GM18502 (cell line): ENCODE data around the gene STOML3.

Experiments used
- ATAC-seq: cut with Tn5 transposase; IDR thresholded peaks from one replicate; pipeline ENCODE4 v1.9.1; 2021; ENCODE audit warnings: mild to moderate bottlenecking; ENCODE audit not compliant: unreplicated experiment, poor library complexity

Gene STOML3

DNA sequence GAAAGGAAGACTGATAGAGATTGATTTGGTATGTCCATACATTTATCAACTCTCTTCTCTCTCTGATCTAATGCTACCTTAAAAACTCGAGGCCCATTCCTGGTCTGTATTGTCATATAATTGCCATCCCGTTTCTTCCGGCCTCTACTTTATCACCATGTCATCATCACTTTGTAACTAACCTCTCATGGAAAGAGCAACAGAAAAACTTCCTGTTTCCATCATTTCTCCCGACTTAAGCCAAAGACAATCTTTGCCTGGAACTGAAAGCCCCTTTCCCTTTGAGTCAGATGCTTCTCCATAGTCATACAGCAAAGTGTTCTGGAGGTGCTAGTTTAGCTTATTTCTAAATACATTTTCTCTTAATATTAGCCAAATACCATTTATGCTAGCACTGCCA lies 2.8 kb upstream of the STOML3 start:
- ATAC-seq, result no peak

DNA sequence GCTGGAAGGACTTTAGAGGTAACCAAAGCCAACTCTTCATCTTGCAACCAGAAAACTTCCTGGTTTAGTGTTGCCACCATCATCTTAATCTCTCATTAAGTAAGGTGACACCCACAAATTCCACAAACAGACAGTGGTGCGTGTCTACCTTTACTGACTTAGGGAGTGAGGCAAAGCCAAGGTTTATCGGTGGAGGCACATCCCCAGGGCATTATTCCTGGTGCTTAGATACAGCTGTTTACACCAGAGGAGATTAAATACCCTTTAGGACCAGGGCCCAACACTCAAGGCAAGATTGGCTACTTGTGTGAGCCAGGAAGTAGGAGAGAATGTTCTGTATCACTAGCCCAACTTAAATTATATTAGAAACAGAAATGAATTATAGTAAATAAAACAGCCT lies 9.5 kb downstream of the STOML3 start:
- no peak for ATAC-seq

DNA sequence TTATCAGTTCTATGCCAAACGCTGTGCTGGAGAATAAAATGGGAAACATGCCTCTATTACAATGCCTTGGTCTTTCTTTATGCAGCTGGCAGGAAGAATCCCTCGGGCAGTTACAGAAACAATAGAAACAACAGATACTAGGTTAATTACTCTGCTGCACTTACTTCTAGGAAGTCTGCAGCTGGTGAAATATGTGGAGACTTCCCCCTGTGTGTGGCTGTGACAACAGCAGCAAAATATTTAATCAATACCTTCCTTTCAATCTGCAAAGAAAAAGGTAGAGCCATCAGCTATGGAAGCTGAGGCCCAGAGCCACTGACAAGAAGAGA lies 9.9 kb downstream of the STOML3 start:
- ATAC-seq, result no peak

DNA sequence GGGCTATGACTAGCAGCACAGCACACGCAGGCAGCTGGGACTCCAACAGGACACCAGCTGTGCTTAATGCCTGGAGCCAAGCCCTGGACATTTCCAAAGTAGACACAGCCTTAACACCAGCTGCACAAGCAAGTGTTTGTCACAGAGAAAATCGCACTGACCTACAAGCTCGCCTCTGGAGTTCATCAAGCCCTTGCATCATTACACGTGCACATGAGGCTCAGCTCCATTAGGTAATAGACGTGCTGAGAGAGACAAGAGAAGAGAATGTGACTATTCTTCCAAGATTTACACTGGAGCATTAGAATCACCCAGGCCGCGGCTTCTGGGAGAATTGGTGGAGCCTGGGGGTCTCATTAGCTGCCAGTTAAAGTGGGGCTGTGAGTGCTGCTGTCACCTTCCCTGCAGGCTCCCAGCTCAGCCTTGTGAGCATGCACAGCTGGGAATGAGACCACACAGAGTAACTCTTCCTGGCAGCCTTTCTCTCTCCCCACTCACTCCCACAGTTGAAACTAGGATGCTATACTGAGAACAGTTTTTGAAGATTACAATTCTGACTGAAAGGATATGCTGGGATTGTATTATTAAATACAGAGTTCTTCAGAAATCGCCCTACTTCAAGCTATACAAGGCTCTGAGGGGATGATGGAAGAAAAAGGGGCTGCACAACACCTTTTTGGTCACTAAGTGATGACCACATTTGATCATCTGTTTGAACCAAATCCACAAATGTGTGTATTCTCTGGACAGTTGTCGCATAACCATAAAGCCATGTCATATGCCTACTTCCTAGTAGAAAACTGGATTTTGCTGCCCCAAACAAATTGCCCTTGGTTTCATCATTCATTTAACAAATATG lies 10.5 kb downstream of the STOML3 start:
- no peak for ATAC-seq

DNA sequence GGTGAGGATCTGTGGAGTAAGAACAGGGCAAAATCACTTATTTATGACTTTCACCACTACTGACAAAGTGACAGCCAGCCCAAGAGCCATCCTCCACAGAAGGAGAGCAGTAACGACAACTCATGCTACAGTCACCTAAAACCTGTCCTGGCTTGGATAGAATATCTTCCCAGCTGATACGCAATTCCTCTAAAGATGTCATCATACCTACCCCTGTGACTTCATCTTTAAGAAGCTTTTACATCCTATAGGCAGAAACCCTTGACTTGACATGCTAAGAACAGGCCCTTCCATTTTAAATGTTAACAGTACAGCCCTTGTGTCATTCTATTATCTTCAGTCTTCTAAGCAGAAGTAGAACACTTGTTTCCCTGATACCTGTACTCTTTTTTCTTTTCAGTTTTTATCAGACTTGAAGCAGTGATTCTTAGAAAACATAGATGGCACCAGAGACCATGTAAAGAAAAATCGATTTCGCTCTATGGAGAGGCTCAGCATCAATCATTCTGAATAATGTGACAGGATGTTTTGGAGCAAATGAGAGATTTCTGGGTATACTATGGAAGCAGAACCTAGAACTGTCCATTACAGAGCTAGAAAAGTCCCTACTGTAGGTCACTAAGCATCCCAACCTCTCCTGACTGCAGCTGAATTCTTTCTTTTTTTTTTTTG lies 20.1 kb downstream of the STOML3 start:
- ATAC-seq, result no peak

DNA sequence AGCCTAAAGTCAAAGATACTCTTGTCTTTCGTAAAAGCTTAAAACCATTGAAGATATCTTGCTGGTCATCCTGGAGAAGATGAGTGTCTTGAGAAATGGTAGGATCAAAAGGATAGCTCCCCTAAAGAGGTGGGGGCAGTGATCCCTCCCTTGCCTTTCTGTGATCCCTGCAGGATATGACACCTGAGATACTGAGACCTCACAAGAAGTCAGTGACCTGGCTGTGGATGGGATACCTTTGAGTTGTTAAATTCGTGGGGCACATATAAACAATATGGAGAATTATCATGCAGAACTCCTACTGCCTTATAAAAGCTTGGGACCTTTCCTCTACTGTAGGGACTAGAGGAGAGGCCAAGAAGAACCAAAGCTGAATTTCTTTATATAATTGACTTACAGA lies 21.4 kb downstream of the STOML3 start:
- no peak for ATAC-seq

DNA sequence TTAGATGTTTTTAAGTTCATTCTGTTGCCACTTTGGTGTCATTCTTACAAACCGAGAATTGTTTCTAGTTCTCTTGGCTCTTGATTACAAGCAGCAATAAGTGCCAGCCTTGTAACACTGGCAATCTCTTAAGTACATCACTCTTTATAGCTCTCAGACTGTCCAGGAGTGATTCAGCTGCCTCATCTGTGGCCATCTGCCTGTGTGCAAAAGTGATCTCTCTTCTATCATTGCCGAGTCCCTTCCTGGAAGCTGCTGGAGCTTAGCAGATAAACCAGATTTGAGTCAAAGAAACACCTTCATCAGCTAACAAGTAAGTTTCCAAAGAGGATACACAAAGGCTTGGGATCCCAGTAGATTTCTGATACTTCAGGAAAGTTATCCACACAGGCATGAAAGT lies 23.2 kb downstream of the STOML3 start:
- no peak for ATAC-seq

DNA sequence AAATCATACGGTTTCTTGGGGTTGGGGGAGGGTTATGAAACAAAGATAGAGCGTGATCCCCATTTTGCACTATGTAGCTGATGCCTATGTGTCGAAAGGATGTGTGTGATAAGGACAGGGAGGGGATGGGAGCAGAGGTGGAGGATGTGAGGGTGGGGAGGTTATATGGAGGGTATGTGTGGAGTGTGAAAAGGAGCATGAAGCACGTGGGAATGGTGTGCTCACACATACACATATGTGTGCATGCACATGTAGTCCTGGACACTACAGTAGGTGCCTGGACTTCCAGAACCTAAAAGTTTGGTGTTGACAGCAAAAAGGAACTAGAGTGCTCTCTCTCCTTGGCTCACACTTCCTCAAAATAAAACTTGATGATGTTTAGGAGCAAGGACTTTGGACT lies 25.4 kb downstream of the STOML3 start:
- ATAC-seq, result no peak

DNA sequence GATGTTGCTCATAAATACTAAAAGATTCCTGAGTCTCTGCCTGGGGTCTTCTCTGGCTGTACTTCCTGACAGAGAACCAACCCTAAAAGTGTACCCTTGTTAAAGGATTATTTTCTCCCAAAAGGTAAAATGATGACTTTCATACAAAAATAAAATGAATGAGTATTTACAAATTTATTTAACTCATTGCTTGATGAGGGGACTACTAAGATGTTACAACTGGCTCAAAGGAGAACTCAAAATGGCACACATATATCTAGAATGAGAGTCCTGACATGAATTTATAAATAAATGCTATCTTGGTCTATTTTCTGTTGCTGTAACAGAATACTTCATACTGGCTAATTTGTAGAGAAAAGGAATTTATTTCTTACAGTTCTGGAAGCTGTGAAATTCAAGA lies 30.5 kb downstream of the STOML3 start:
- ATAC-seq, result no peak

DNA sequence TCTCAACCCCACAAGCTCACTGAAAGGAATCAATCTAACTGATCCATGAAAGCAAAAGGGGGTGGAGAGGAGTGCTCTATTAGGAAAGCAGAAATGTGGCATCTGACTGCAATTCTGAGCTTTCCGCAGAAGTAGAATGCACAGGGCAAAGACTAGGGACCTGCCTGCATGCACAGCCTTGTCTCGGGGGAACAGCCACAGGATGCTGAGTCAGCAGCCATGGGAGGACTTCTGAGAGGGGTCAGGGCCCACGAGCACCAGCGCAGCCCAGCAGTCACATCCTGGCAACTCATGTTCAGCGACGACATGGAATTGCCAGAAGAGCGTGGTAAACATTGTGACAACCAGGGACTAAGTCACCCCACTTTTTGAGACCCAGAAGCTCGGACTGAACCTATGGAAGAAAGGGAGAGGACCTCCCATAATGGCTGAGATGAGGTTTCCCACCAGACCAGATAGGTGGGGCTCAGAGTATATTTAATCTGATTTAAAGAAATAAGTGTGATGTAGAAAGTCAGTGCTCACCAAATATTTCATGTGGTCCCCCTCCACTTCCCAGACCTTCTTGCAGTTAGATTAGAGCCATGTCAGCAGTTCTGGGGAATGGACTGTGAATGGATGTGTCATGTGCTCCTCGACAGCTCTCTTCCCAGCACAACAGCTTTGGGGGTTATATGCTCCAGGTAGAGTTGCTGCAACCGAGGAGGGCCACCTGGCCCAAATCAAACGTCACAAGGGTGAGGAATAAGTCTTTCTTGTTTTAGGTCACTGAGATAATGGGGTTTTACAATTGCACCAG lies 32.6 kb downstream of the STOML3 start:
- no peak for ATAC-seq

DNA sequence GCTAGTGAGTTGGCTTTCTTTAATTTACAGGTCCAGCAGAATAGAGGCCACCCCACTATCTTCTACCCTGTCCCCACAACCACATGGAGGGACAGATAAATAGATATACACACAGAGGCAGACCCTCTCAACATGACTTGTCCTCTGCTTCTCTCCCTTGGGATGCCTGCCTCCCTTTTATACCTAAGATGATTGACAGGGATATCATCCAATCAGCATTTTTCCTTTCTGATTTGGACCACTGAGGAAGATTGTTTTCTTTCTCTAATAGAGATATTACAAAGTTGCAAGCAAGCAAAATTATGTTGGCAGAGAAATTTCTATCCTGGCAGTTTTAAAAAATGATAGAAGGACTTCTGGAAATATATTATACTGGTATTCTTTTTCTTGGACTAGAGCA lies 35.8 kb downstream of the STOML3 start:
- no peak for ATAC-seq

DNA sequence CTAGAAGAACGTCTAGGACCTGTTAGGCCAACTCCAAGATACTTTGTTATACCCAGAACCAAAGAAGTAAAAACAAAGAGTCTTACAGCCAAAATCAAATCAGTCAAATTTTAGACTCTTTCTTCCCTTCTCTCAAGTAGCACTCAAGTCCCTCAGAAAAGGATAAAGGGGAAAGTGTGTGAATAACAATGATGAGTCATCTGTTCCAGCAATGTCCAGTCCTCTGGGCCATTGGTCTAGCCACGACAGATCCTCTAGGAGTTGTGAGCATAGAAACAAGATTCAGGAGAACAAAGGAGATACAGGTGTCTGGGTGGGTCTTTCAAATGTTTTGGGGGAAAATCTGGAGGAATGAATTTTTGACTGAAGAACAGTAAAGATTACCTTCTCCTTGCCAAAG lies 36.3 kb downstream of the STOML3 start:
- no peak for ATAC-seq

DNA sequence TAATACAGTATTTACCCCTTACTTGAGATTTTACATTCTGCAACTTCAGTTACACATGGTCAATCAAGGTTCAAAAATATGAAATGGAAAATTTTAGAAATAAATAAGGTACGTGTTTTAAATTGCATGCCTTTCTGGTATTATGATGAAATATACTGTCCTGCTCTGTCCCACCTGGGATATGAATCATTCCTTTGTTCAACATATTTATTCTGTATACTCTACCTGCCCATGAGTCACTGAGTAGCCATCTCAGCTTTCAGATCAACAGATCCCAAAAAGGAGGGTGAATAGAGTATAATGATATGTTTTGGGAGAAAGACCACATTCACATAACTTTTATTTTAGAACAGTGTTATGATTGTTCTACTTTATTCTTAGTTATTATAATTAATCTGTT lies 37.8 kb downstream of the STOML3 start:
- ATAC-seq, result no peak

DNA sequence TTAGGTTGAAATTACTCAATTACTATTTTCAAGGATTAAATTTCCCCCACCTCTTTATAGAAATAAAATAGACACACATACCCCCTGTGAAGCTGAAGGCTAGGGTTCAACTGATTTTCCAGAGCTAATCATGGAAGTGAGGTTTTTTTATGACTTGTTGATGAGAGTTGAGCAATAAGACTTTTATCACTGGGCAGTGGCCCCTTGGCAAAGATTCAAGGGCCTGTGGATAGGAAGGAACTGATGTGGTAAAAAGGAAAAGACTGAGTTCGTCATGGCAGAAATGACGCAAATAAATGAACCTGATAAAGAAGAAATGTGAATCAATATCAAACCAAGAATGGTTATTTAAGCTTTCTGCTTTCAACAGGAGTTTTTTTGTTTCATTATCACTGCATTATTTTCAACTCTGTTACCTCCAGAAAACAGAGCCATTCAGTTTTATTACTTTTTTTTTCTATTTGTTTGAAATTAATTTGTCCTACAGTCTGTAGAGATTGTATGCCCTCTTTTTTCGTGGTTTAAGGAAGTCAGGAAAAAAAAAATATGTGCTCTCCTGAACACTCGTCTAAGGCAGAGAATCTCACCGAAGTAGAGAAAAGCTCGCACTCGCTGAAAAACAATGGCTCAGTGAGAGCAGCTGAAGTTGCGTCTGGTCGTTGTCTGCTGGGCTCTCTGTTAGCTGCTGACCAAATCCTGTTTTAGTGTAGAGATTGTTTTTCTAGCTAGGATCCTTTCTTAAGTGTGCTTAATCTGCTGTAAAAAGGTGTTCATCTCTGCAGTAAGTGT lies 38.9 kb downstream of the STOML3 start:
- no peak for ATAC-seq

DNA sequence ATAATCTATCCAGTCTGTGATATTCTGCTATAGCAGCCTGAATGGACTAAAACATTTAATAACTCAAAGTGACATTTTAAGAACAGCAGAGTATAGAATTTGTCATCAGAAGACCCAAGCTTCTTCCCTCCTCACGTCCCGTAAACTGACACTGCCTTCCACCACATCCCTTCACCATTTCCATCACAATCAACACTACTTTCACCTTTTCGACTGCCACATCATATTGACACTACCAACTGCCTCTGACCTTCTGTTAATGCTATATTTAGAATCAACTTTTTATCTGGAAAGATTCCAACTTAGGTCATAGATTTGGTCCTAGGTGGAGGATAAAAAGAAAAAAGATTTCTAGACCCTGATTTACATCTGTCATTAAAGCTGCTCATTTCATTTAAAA lies 39.6 kb downstream of the STOML3 start:
- no peak for ATAC-seq

DNA sequence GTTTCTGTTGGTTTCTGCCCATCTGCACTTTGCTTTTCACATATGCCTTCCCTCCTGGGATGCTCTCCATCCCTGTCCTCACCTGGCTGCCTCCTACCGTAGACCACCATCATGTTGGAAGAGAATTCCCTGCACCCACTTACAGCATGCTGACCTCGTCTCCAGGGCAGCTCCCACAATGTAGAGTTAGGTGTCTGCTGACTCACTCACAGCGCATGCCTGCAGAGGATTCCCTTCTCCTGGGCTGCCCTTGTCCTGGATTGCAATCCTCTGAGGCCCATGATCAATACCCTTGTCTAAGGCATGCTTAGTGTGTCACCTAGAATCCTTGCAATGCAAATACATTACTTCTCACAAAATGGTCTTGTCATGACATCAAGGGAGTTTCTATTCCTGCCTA lies 43.6 kb downstream of the STOML3 start:
- ATAC-seq, result no peak

DNA sequence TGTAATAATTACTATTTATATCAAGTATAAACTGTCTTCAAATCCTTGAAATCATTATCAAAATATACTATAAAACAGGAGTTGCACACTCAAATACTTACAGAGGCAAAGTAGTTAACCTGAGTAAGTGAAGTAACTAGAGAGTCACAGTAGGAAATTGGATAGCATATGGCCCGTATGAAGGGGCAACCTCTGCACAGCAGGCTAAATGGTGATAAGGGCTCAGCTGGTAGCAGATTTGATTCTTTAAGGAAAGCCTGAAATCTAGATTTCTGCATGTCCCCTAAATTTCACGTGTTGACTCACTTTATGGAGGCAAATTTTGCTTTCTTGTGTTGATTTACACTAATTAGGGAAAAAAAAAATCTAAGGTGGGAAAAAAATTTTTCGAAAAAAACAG lies 46.4 kb downstream of the STOML3 start:
- no peak for ATAC-seq

DNA sequence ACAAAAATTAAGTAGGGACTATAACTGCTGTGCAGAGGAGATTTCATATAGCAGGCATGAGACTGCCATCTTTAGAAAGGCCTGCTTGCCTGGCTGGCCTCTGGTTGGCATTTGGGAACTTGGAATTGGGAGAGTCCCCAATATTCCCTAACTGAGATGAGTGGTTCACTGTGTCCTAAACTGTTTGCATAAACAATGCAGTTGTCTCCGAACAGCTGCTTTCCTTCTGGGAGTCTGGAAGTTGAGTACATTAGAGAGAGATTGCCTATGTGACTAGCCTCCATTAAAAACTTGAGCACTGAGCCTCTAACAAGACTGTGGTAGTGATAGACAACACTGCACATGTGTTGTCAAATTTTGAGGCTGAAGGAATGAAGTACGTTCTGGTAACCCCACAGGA lies 47.4 kb downstream of the STOML3 start:
- no peak for ATAC-seq

DNA sequence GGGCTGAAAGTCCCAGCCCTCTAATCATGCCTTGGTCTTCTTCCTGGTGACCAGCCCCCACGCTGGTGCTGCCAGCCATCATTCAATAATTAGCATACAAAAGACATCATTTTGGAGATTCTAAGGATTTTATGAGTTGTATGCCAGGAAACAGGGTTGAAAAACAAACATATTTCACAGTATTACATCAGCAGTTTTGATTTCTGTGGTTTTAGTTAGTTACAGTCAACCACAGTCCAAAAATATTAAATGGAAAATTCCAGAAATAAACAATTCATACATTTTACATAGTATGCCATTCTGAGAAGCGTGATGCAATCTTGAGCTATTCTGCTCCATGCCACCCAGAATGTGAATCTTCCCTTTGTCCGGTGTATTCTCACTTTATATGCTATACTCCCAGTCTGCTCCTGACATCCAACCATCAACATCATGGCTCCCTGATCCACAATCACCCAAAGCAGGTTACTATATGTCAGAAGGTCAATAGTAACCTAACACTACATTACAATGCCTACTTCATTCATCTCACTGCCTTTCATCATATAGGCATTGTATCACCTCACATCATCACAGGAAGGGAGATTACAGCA lies 49.2 kb downstream of the STOML3 start:
- no peak for ATAC-seq

DNA sequence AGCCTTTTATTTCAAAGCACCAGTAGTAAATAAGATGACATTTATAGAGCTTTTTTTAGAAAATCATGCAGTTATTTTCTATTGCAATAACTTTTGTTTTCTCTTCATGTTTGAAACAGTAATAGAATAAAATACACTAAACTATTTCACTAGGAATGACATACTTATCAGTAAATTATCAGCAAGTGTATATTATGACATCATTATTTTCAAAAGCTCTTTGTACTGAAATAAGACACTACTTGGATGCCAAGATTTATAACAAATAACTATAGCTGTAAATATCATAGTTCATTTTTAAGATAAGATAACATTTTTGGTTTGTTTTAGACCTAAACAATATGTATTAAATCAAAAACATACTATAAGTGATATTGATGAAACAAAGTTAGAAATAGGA lies 56.8 kb downstream of the STOML3 start:
- ATAC-seq, result no peak
